ENCODE results near the gene CFAP410.
"Not testable (repeated sequence)": the region's sequence is repeated elsewhere in the genome, so short reads cannot be mapped to it uniquely, and the experiment has no call there.

CFAP410 gene

GRCh38 chr21:44291936-44292811, 47.0 kb downstream of the CFAP410 start:
- Histone ChIP-seq H3K27ac (no peak overlapping the region), H3K4me3 (no peak overlapping the region)

GRCh38 chr21:44291078-44291935, 47.9 kb downstream of the CFAP410 start:
- Histone ChIP-seq H3K4me3 (no peak overlapping the region), H3K27ac (no peak overlapping the region)

- no peak overlapping the region for H3K4me3 ChIP-seq
- H3K27ac ChIP-seq: no peak overlapping the region
Observed at GRCh38 chr21:44290327-44291077, 48.7 kb downstream of the CFAP410 start.

GRCh38 chr21:44289381-44290010, 49.7 kb downstream of the CFAP410 start:
- no peak overlapping the region for H3K27ac ChIP-seq
- no peak overlapping the region for H3K4me3 ChIP-seq

- H3K27ac ChIP-seq: no peak overlapping the region
Observed at GRCh38 chr21:44288251-44289110, 50.7 kb downstream of the CFAP410 start.

GRCh38 chr21:44286716-44287632, 52.2 kb downstream of the CFAP410 start:
- Histone ChIP-seq H3K4me3 (no peak overlapping the region), H3K27ac (no peak overlapping the region)

More at GRCh38 chr21:44288251-44289110, 50.7 kb downstream of the CFAP410 start:
- H3K4me3 ChIP-seq: no peak overlapping the region

- Histone ChIP-seq H3K4me3 (no peak overlapping the region), H3K27ac (no peak overlapping the region)
Observed at GRCh38 chr21:44286086-44286715, 53.0 kb downstream of the CFAP410 start.

GRCh38 chr21:44285138-44285992, 53.8 kb downstream of the CFAP410 start, which contains the start of gene AIRE:
Gene AIRE (plus strand): TSS chr21:44285876. CDS start chr21:44286007, 131 bp downstream.
- no peak within 1 kb of the TSS for H3K4me3 ChIP-seq
- peak within 1 kb of the TSS in 1 of 21 experiments; percentile 6 for H3K27ac ChIP-seq

- Histone ChIP-seq H3K27ac (no peak overlapping the region), H3K4me3 (no peak overlapping the region)
Observed at GRCh38 chr21:44283948-44284347, 55.2 kb downstream of the CFAP410 start.

- H3K27ac ChIP-seq, H3K4me3 ChIP-seq: not testable (repeated sequence)
Observed at GRCh38 chr21:44283211-44283785, 55.9 kb downstream of the CFAP410 start.

- no peak overlapping the region for H3K27ac ChIP-seq
- no peak overlapping the region for H3K4me3 ChIP-seq
Observed at GRCh38 chr21:44282370-44282769, 56.8 kb downstream of the CFAP410 start.

GRCh38 chr21:44281801-44282200, 57.4 kb downstream of the CFAP410 start:
- no peak overlapping the region for H3K4me3 ChIP-seq
- no peak overlapping the region for H3K27ac ChIP-seq

- Histone ChIP-seq H3K27ac (no peak overlapping the region), H3K4me3 (no peak overlapping the region)
Observed at GRCh38 chr21:44279354-44280260, 59.6 kb downstream of the CFAP410 start.

Measured in skin epidermis (tissue), 12 donors.